Upper lobe of right lung (tissue), 1 donor: ENCODE results near the gene NCS1. TPM values are rescaled to one million over a fixed set of nuclear protein-coding genes. Genes with fewer than 3 reads are reported as not detected.
A peak's percentile ranks its signal among the peaks of the same experiment; 100 is the strongest.

Source experiments
- ATAC-seq: fragments of 200-7000 bp; cut with Tn5 transposase; one replicate; pipeline ENCODE4 v1.9.1; 2020; ENCODE audit warnings: mild to moderate bottlenecking, moderate library complexity
- DNase-seq: peaks from one replicate; pipeline ENCODE4 v3.0.0-alpha.2; 2020
- H3K27ac ChIP-seq: fragments of 200-600 bp; one replicate; pipeline ENCODE4 v1.8.0; 2022
- H3K27me3 ChIP-seq: fragments of 200-600 bp; one replicate; pipeline ENCODE4 v1.8.0; 2022; ENCODE audit warnings: mild to moderate bottlenecking
- H3K36me3 ChIP-seq: fragments of 200-600 bp; one replicate; pipeline ENCODE4 v1.8.0; 2022
- H3K4me1 ChIP-seq: fragments of 200-600 bp; one replicate; pipeline ENCODE4 v1.8.0; 2022
- H3K4me3 ChIP-seq: fragments of 200-600 bp; one replicate; pipeline ENCODE4 v1.8.0; 2022; ENCODE audit warnings: mild to moderate bottlenecking
- H3K9me3 ChIP-seq: fragments of 200-600 bp; one replicate; pipeline ENCODE4 v1.8.0; 2022
- CTCF ChIP-seq: fragments of 200-600 bp; IDR thresholded peaks from one replicate; pipeline ENCODE4 v1.8.0; 2022; ENCODE audit warnings: antibody characterized with exemption
- intact Hi-C: fragments of 100-400 bp; cut with DNase I; formaldehyde crosslinking; loops from one replicate; pipeline ENCODE4 v1.11.0; 2022
- total RNA-seq: library from RNA; stranded (reverse); fragmentation: NEBNext Ultra II Directional; extraction: Animal tissue kit (Norgen Biotek cat#: 25700); gene quantifications from one replicate; pipeline ENCODE4 v1.2.1, GENCODE V29; 2021
- donor health status: DM: no; HTN: yes; CAD: no; lungs with severe emphysema.

The NCS1 gene
- total RNA-seq, 1 donor from 2014 or later, result 5.7 TPM

GRCh38 chr9:130226112-130226511, 53.9 kb downstream of the NCS1 start:
- Histone ChIP-seq H3K36me3 (no peaks in the 10 kb centered on the region), H3K27me3 (no peaks in the 10 kb centered on the region), H3K4me1 (no peaks in the 10 kb centered on the region), H3K4me3 (no peak overlapping the region), H3K27ac (no peak overlapping the region), H3K9me3 (no peaks in the 10 kb centered on the region)
- no peak for TF ChIP-seq CTCF
- ATAC-seq (peak; percentile 48), DNase-seq (no peak)
- intact Hi-C loops, result no loop called here

- H3K27ac ChIP-seq, result no peak overlapping the region
- no peaks in the 10 kb centered on the region for H3K9me3 ChIP-seq
- DNase-seq (no peak), ATAC-seq (no peak)
- H3K27me3 ChIP-seq, result no peaks in the 10 kb centered on the region
- no peak for TF ChIP-seq CTCF
- intact Hi-C loops, result no loop called here
- no peaks in the 10 kb centered on the region for H3K4me1 ChIP-seq
- no peak overlapping the region for H3K4me3 ChIP-seq
- H3K36me3 ChIP-seq, result no peaks in the 10 kb centered on the region
Measured at GRCh38 chr9:130227833-130228232, 55.6 kb downstream of the NCS1 start.

- H3K27me3 ChIP-seq, result no peaks in the 10 kb centered on the region
- H3K9me3 ChIP-seq, result no peaks in the 10 kb centered on the region
- H3K27ac ChIP-seq, result no peak overlapping the region
- H3K4me1 ChIP-seq, result no peaks in the 10 kb centered on the region
- intact Hi-C loops, result no loop called here
- no peak for TF ChIP-seq CTCF
- ATAC-seq (no peak), DNase-seq (no peak)
- H3K4me3 ChIP-seq, result no peak overlapping the region
- H3K36me3 ChIP-seq, result no peaks in the 10 kb centered on the region
Measured at GRCh38 chr9:130229759-130230158, 57.6 kb downstream of the NCS1 start.

GRCh38 chr9:130230631-130231030, 58.4 kb downstream of the NCS1 start:
- intact Hi-C loops, result no loop called here
- H3K9me3 ChIP-seq, result no peaks in the 10 kb centered on the region

GRCh38 chr9:130232899-130233586, 60.8 kb downstream of the NCS1 start:
- no peak for DNase-seq
- Histone ChIP-seq H3K4me3 (no peak overlapping the region), H3K9me3 (no peaks in the 10 kb centered on the region), H3K36me3 (no peaks in the 10 kb centered on the region), H3K27ac (no peak overlapping the region), H3K4me1 (peaks cover 5% of the 10 kb centered on the region), H3K27me3 (no peaks in the 10 kb centered on the region)
- intact Hi-C loops, result no loop called here
- ATAC-seq, result no peak
- no peak for TF ChIP-seq CTCF

More at GRCh38 chr9:130230631-130231030, 58.4 kb downstream of the NCS1 start:
- DNase-seq, result no peak
- no peak for TF ChIP-seq CTCF
- H3K27ac ChIP-seq, result no peak overlapping the region
- H3K27me3 ChIP-seq, result no peaks in the 10 kb centered on the region
- ATAC-seq, result no peak
- no peaks in the 10 kb centered on the region for H3K36me3 ChIP-seq
- H3K4me1 ChIP-seq, result no peaks in the 10 kb centered on the region
- no peak overlapping the region for H3K4me3 ChIP-seq

GRCh38 chr9:130233587-130233945, 61.4 kb downstream of the NCS1 start:
- H3K4me1 ChIP-seq, result peaks cover 5% of the 10 kb centered on the region
- no peak overlapping the region for H3K4me3 ChIP-seq
- no peak for TF ChIP-seq CTCF
- no peak for DNase-seq
- ATAC-seq, result no peak
- intact Hi-C loops, result no loop called here
- no peaks in the 10 kb centered on the region for H3K27me3 ChIP-seq
- no peak overlapping the region for H3K27ac ChIP-seq
- H3K36me3 ChIP-seq, result no peaks in the 10 kb centered on the region
- no peaks in the 10 kb centered on the region for H3K9me3 ChIP-seq
